HepG2 (cell line): ENCODE data around the gene DDX4. TPM values are rescaled to one million over a fixed set of nuclear protein-coding genes. Genes with fewer than 3 reads are reported as not detected.

Experiments
- CC2D1A ChIP-seq: sonication (generic); formaldehyde crosslinking; IDR thresholded peaks from 2 replicates; pipeline ENCODE4 v1.8.1; 2023; ENCODE audit warnings: mild to moderate bottlenecking, missing genetic modification reagents
- CEBPB ChIP-seq: IDR thresholded peaks from 2 replicates; pipeline ENCODE4 v1.6.1; 2011; ENCODE audit warnings: low read depth, low read length, improper control_type of control experiment, borderline replicate concordance
- HDAC1 ChIP-seq: sonication (generic); formaldehyde crosslinking; IDR thresholded peaks from 2 replicates; pipeline ENCODE4 v1.5.1; 2020; ENCODE audit warnings: mild to moderate bottlenecking, missing genetic modification reagents
- MLX ChIP-seq: IDR thresholded peaks from 2 replicates; pipeline ENCODE4 v1.6.1; 2016
- SALL1 ChIP-seq: sonication (generic); formaldehyde crosslinking; IDR thresholded peaks from 2 replicates; pipeline ENCODE4 v1.8.0; 2022; ENCODE audit warnings: mild to moderate bottlenecking, missing genetic modification reagents
- SKI ChIP-seq: fragments of 450-650 bp; IDR thresholded peaks from one replicate; pipeline ENCODE4 v1.6.1; 2018; ENCODE audit warnings: mild to moderate bottlenecking; ENCODE audit not compliant: partially characterized antibody
- SMAD3 ChIP-seq: sonication (generic); formaldehyde crosslinking; IDR thresholded peaks from 2 replicates; pipeline ENCODE4 v1.4.0; 2020; ENCODE audit warnings: missing genetic modification reagents
- TBX3 ChIP-seq: fragments of 450-650 bp; IDR thresholded peaks from 2 replicates; pipeline ENCODE4 v1.6.1; 2017; ENCODE audit warnings: antibody characterized with exemption, mild to moderate bottlenecking, inconsistent platforms, borderline replicate concordance
- TFE3 ChIP-seq: IDR thresholded peaks from 2 replicates; pipeline ENCODE4 v1.6.1; 2016
- ZBTB38 ChIP-seq: sonication (generic); formaldehyde crosslinking; IDR thresholded peaks from 2 replicates; pipeline ENCODE4 v1.5.1; 2020; ENCODE audit warnings: mild to moderate bottlenecking, missing genetic modification reagents
- ZBTB40 ChIP-seq, 2 experiments: fragments of 450-650 bp in 1 of 2; sonication (generic) in 1 of 2; formaldehyde crosslinking in 1 of 2; IDR thresholded peaks; 2 replicates each; pipeline versions ENCODE4 v1.6.1 to v1.8.0; 2016 to 2022; ENCODE audit warnings: antibody characterized with exemption in 1 of 2, mild to moderate bottlenecking in 1 of 2, missing genetic modification reagents in 1 of 2
- ZMYM4 ChIP-seq: sonication (generic); formaldehyde crosslinking; IDR thresholded peaks from 2 replicates; pipeline ENCODE4 v1.8.1; 2023; ENCODE audit warnings: mild to moderate bottlenecking, missing genetic modification reagents
- ZNF788 ChIP-seq: sonication (generic); formaldehyde crosslinking; IDR thresholded peaks from 2 replicates; pipeline ENCODE4 v1.5.0; 2020; ENCODE audit warnings: mild to moderate bottlenecking, missing genetic modification reagents, borderline replicate concordance
- polyA plus RNA-seq, 8 experiments: library from polyadenylated mRNA; depleted of rRNA in 3 of 8; stranded (reverse) in 7 of 8; unstranded in 1 of 8; fragments of >200 nt; fragmentation: Illumina TruSeq in 4 of 8; extraction: Trizol in 4 of 8; gene quantifications; 2 replicates each; pipeline versions ENCODE4 v1.2.1 to v1.2.3, GENCODE V29; 2011 to 2016; ENCODE audit warnings: low read depth in 4 of 8, missing spikeins in 1 of 8, mixed read lengths in 1 of 8; ENCODE audit not compliant: insufficient read depth in 1 of 8
- total RNA-seq, 5 experiments: library from RNA; depleted of rRNA; stranded (reverse); fragments of >200 nt; fragmentation: Illumina TruSeq; extraction: Trizol; gene quantifications; 2 replicates each; pipeline ENCODE4 v1.2.3, GENCODE V29; 2016; ENCODE audit warnings: low read depth in 1 of 5

The DDX4 gene
- total and polyA plus RNA-seq, 2 of the 13 experiments (the other 11 are each of a cell fraction or from before 2014, with no cell fraction given), result 0.05 TPM; not detected in 1

- TF ChIP-seq CC2D1A (CRISPR knock-in tag), result no peak
- peak; percentile 52; the same call in 1 of the 2 replicates for TF ChIP-seq MLX (CRISPR knock-in tag)
- peak; percentile 70; the same call in 1 of the 2 replicates for TF ChIP-seq HDAC1
- no peak for TF ChIP-seq SMAD3
- TF ChIP-seq TBX3, result peak; percentile 50; the same call in 1 of the 2 replicates
- peak; percentile 88 for TF ChIP-seq SALL1 (CRISPR knock-in tag)
- 0 out of 2 replicates have a peak, but pooled peaks have one; percentile 57 for TF ChIP-seq TFE3 (CRISPR knock-in tag)
- TF ChIP-seq ZBTB40 (IDR thresholded peaks at IDR 0.05), result peak; percentile 16; the same call in 1 of the 2 replicates
- no peak for TF ChIP-seq ZBTB40 (CRISPR knock-in tag; IDR thresholded peaks at IDR 0.05)
- peak; percentile 40; the same call in 1 of the 2 replicates for TF ChIP-seq ZNF788
- TF ChIP-seq SKI, result peak; percentile 11
- peak; percentile 69; the same call in 1 of the 2 replicates for TF ChIP-seq ZMYM4 (CRISPR knock-in tag)
- TF ChIP-seq CEBPB, result peak; percentile 83
- 0 out of 2 replicates have a peak, but pooled peaks have one; percentile 18 for TF ChIP-seq ZBTB38 (CRISPR knock-in tag)
Measured at GRCh38 chr5:55864606-55865541, 127.0 kb downstream of the DDX4 start (continued).
